ENCODE results near the gene ECD.
A peak's percentile ranks its signal among the peaks of the same experiment; 100 is the strongest.

The ECD gene

DNA sequence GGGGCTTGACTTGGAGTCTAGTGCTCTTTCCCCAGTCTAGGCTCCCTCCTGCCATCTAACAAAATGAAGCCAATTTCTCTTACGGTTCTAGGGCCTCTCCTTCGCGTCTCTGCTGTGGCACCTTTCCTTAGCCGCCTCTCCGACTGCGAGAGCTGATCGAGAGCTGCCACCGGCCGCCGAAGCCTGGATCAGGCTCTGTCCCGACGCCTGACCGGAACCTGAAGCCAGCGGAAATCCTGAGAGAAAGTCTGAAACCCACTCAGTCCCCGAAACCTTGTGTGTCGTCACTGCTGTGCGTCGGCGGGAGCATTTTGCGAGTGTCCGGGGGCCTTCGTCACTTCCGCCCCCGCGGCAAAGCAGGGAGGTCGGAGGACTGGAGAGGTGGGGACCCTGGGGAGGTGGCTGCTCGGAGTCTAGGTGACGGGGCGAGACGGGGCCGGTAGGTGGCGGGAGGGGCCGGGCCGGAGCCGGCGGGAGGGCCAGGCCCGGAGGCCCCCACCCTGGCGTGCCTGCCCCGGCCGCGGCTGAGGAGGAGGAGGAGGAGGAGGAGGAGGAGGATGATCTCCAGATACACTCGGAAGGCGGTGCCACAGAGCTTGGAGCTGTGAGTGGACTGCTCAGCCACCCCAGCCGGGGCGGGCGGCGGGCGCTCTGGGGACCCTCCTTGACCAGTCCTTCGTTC is at the start of gene ECD, which contains the start of gene FAM149B1:
Gene ECD, minus strand, starts transcription at position 226 of the 682 bp plus-strand sequence. CDS start 4,071 bp downstream, outside the sequence.
Gene FAM149B1, plus strand, starts transcription at position 337 of the 682 bp plus-strand sequence. Its CDS starts 221 bp downstream, at position 558.
- peaks cover 5% of the 10 kb centered on the region for H3K36me3 ChIP-seq (ENCODE audit: insufficient read depth, low read length)
- 0 out of 2 replicates have a peak, but pooled peaks cover 4% of the 10 kb centered on the region for H3K4me1 ChIP-seq (ENCODE audit: insufficient read depth, low read length)
- H3K9me3 ChIP-seq (ENCODE audit: control insufficient read depth, insufficient read depth, low read length), result no peaks in the 10 kb centered on the region
- H3K9ac ChIP-seq (ENCODE audit: low read depth, low read length), result peak within 1 kb of the TSS; percentile 100

DNA sequence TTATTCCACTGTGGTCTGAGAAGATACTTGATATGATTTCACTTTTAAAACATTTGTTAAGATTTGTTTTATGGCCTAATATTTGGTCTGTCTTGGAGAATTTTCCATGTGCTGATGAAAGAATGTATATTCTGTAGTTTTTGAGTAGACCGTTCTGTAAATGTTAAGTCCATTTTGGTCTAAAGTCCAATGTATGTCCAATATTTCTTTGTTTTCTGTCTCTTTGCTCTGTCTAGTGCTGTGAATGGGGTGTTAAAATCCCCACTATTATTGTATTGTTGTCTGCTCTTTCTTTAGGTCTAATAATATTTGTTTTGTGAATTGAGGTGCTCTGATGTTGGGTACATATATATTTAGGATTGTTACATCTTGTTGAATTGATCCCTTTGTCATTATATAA is 47.9 kb upstream of the ECD start:
- no peaks in the 10 kb centered on the region for H3K4me1 ChIP-seq (ENCODE audit: insufficient read depth, low read length)
- no peaks in the 10 kb centered on the region for H3K9me3 ChIP-seq (ENCODE audit: control insufficient read depth, insufficient read depth, low read length)
- no peak overlapping the region for H3K9ac ChIP-seq (ENCODE audit: low read depth, low read length)
- peaks cover 3% of the 10 kb centered on the region; the same call in 1 of the 2 replicates for H3K36me3 ChIP-seq (ENCODE audit: insufficient read depth, low read length)

DNA sequence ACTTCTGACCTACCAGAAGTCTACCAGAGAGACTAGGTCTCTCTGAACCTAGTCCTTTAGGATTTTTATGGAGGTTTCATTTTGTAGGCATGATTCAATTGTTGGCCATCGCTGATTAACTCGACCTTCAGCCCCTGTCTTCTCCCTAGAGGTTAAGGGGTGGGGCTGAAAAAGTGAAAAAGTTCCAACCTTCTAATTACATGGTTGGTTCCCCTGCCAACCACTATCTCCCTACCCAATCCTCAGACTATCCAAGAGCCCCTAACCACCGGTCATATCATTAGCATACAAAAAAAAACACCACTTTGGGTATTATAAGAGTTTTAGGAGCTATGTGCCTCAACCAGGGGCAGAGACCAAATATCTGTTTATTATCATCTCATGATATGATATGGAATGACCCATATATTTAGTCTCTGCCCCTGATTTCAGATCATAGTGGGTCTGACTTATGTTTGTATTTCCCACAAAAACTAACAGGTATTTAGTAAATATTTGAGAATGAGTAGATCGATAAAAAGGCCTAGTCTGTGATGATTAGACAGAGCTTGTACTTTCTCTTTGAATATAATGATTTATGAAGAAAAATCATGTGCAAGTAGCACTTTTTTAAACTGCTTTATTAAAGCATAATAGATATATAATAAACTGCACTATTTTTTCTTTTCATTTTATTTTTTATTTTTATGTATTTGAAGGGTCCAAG is 43.5 kb upstream of the ECD start:
- Histone ChIP-seq H3K4me1 (ENCODE audit: insufficient read depth, low read length) (no peaks in the 10 kb centered on the region), H3K9me3 (ENCODE audit: control insufficient read depth, insufficient read depth, low read length) (peaks cover 7% of the 10 kb centered on the region), H3K36me3 (ENCODE audit: insufficient read depth, low read length) (peaks cover 3% of the 10 kb centered on the region; the same call in 1 of the 2 replicates), H3K9ac (ENCODE audit: low read depth, low read length) (no peak overlapping the region)

DNA sequence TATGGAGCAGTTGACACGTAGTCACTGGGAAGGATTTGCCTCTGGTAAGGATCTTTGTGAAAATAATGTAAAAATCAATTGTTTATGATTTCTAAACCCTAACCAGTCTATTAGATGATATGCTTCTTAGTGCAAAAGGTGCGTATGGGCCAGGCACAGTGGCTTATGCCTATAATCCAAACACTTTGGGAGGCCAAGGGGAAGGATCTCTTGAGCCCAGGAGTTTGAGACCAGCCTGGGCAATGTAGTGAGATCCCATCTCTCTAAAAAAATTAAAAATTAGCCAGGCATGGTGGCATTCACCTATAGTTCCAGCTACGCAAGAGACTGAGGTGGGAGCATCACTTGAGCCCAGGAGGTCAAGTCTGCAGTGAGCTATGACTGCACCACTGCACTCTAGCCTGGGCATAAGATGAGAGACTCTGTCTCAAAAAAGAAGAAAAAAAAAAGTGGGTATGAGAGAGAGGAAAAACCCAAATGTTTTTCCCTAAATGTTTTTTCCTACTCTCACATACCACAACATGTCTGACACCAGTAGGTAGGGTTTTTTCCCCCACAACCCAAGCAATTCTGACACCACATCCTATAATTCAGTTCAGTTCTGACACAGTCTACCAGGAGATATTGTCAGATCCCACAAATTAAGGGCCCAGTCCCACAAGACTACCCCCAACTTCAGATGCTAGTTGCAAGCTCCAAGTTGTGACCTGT is 42.7 kb upstream of the ECD start:
- Histone ChIP-seq H3K9ac (ENCODE audit: low read depth, low read length) (no peak overlapping the region), H3K36me3 (ENCODE audit: insufficient read depth, low read length) (peaks cover 3% of the 10 kb centered on the region; the same call in 1 of the 2 replicates), H3K4me1 (ENCODE audit: insufficient read depth, low read length) (no peaks in the 10 kb centered on the region), H3K9me3 (ENCODE audit: control insufficient read depth, insufficient read depth, low read length) (peaks cover 13% of the 10 kb centered on the region)

DNA sequence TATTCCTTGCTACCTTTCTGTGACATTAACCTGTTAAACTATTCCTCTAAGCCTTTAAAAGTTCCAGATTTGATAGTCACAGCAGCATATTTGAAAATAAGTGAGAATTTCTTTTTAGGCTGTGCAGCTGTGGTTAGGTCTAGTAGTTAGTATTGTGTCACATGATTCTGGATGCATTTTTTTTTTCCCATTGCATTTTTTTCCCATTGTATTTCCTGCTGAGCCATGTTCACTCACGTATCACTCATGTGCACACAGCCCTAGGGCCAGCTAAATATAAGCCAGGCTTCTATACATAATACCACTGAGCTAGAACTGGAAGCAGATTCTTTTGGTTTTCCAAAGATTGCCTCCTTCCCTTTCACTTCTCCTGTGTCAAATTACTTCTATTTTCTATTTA is 41.9 kb upstream of the ECD start:
- Histone ChIP-seq H3K4me1 (ENCODE audit: insufficient read depth, low read length) (no peaks in the 10 kb centered on the region), H3K9ac (ENCODE audit: low read depth, low read length) (no peak overlapping the region), H3K36me3 (ENCODE audit: insufficient read depth, low read length) (peaks cover 3% of the 10 kb centered on the region; the same call in 1 of the 2 replicates), H3K9me3 (ENCODE audit: control insufficient read depth, insufficient read depth, low read length) (peaks cover 13% of the 10 kb centered on the region)

DNA sequence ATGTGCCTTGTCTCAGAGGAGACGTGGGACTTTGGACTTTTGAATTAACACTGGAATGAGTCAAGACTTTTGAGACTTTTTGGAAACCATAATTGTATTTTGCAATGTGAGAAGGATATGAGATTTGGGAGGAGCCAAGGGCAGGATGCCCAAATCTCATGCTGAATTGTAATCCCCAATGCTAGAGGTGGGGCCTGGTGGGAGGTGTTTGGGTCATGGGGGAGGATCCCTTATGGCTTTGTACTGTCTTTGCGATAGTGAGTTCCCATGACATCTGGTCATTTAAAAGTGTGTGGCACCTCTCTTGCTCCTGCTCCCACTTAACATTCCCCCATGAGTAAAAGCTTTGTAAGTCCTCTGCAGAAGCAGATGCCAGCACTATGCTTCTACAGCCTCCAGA is 40.1 kb upstream of the ECD start:
- Histone ChIP-seq H3K9ac (ENCODE audit: low read depth, low read length) (no peak overlapping the region), H3K9me3 (ENCODE audit: control insufficient read depth, insufficient read depth, low read length) (peaks cover 13% of the 10 kb centered on the region), H3K36me3 (ENCODE audit: insufficient read depth, low read length) (peaks cover 3% of the 10 kb centered on the region; the same call in 1 of the 2 replicates), H3K4me1 (ENCODE audit: insufficient read depth, low read length) (no peaks in the 10 kb centered on the region)

- Histone ChIP-seq H3K9me3 (ENCODE audit: control insufficient read depth, insufficient read depth, low read length) (peaks cover 13% of the 10 kb centered on the region), H3K36me3 (ENCODE audit: insufficient read depth, low read length) (peaks cover 3% of the 10 kb centered on the region; the same call in 1 of the 2 replicates), H3K4me1 (ENCODE audit: insufficient read depth, low read length) (no peaks in the 10 kb centered on the region), H3K9ac (ENCODE audit: low read depth, low read length) (no peak overlapping the region)
Measured at GRCh38 chr10:73206385-73206784, 38.6 kb upstream of the ECD start.

DNA sequence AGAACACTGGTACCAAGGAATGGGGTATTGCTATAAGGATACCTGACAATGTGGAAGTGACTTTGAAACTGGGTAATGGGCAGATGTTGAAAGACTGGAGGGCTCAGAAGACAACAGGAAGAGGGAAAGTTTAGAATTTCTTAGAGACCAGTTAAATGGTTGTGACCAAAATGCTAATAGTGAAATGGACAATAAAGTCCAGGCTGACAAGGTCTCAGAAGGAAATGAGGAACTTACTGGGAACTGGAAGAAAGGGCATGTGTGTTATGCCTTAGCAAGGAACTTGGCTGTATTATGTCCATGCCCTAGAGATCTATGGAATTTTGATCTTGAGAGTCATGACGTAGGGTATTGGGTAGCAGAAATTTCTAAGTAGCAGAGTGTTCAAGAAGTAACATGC is 38.1 kb upstream of the ECD start:
- peaks cover 13% of the 10 kb centered on the region for H3K9me3 ChIP-seq (ENCODE audit: control insufficient read depth, insufficient read depth, low read length)
- H3K9ac ChIP-seq (ENCODE audit: low read depth, low read length), result no peak overlapping the region
- no peaks in the 10 kb centered on the region for H3K4me1 ChIP-seq (ENCODE audit: insufficient read depth, low read length)
- peaks cover under 1% of the 10 kb centered on the region; the same call in 1 of the 2 replicates for H3K36me3 ChIP-seq (ENCODE audit: insufficient read depth, low read length)

- Histone ChIP-seq H3K36me3 (ENCODE audit: insufficient read depth, low read length) (no peaks in the 10 kb centered on the region), H3K9ac (ENCODE audit: low read depth, low read length) (no peak overlapping the region), H3K9me3 (ENCODE audit: control insufficient read depth, insufficient read depth, low read length) (peaks cover 13% of the 10 kb centered on the region), H3K4me1 (ENCODE audit: insufficient read depth, low read length) (no peaks in the 10 kb centered on the region)
Measured at GRCh38 chr10:73205081-73205480, 37.3 kb upstream of the ECD start.

DNA sequence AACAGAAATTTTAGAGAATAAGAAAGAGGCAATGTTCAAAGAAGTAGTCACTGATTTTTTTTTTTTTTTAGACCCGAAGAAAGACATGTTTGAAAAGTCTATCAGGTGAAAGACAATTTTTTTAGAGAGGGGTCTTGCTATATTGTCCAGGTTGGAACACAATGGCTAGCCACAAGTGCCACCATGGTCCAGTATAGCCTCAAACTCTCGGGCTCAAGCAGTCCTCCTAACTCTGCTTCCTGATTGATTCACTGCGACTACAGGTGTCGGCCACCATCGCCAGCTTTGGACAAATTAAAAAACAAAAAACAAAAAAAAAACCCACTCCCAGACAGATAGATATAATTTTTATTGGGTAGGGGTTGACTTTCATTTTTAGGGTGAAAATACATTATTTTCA is 22.4 kb upstream of the ECD start:
- H3K4me1 ChIP-seq (ENCODE audit: insufficient read depth, low read length), result no peaks in the 10 kb centered on the region
- H3K36me3 ChIP-seq (ENCODE audit: insufficient read depth, low read length), result no peaks in the 10 kb centered on the region
- H3K9ac ChIP-seq (ENCODE audit: low read depth, low read length), result no peak overlapping the region
- H3K9me3 ChIP-seq (ENCODE audit: control insufficient read depth, insufficient read depth, low read length), result no peaks in the 10 kb centered on the region

- no peaks in the 10 kb centered on the region for H3K4me1 ChIP-seq (ENCODE audit: insufficient read depth, low read length)
- no peaks in the 10 kb centered on the region for H3K9me3 ChIP-seq (ENCODE audit: control insufficient read depth, insufficient read depth, low read length)
- H3K36me3 ChIP-seq (ENCODE audit: insufficient read depth, low read length), result 0 out of 2 replicates have a peak, but pooled peaks cover 4% of the 10 kb centered on the region
- no peak overlapping the region for H3K9ac ChIP-seq (ENCODE audit: low read depth, low read length)
Measured at GRCh38 chr10:73186266-73186665, 18.5 kb upstream of the ECD start.

- H3K9me3 ChIP-seq (ENCODE audit: control insufficient read depth, insufficient read depth, low read length), result no peaks in the 10 kb centered on the region
- H3K36me3 ChIP-seq (ENCODE audit: insufficient read depth, low read length), result 0 out of 2 replicates have a peak, but pooled peaks cover 4% of the 10 kb centered on the region
- no peak overlapping the region for H3K9ac ChIP-seq (ENCODE audit: low read depth, low read length)
Measured at GRCh38 chr10:73183667-73184281, 16.0 kb upstream of the ECD start.

GRCh38 chr10:73182568-73182967 is 14.8 kb upstream of the ECD start:
- H3K36me3 ChIP-seq (ENCODE audit: insufficient read depth, low read length), result 0 out of 2 replicates have a peak, but pooled peaks cover 4% of the 10 kb centered on the region
- H3K9ac ChIP-seq (ENCODE audit: low read depth, low read length), result no peak overlapping the region
- H3K4me1 ChIP-seq (ENCODE audit: insufficient read depth, low read length), result no peaks in the 10 kb centered on the region
- no peaks in the 10 kb centered on the region for H3K9me3 ChIP-seq (ENCODE audit: control insufficient read depth, insufficient read depth, low read length)

More at GRCh38 chr10:73183667-73184281, 16.0 kb upstream of the ECD start:
- no peaks in the 10 kb centered on the region for H3K4me1 ChIP-seq (ENCODE audit: insufficient read depth, low read length)

Data from ES-I3 (cell line).